Liver (tissue), 9 donors: ENCODE measurements around the gene CDH4. TPM values are rescaled to one million over a fixed set of nuclear protein-coding genes. Genes with fewer than 3 reads are reported as not detected.

Source experiments
- DNase-seq: peaks from one replicate; pipeline ENCODE4 v3.0.0-alpha.2; 2017; ENCODE audit warnings: low spot score
- H3K27ac ChIP-seq, 2 donors: one replicate each; pipeline ENCODE4 v1.7.0; 2013; ENCODE audit warnings: inconsistent platforms in 2 of 2, low read length in 2 of 2, control low read depth in 1 of 2, low read depth in 1 of 2, mild to moderate bottlenecking in 1 of 2
- H3K27me3 ChIP-seq, 4 donors: one replicate each; pipeline versions ENCODE4 v1.6.1 to v1.7.0; 2013; ENCODE audit warnings: low read length in 3 of 4, inconsistent platforms in 1 of 4, mild to moderate bottlenecking in 1 of 4, moderate library complexity in 1 of 4; ENCODE audit not compliant: control insufficient read depth in 4 of 4, insufficient read depth in 4 of 4
- H3K36me3 ChIP-seq, 4 donors: one replicate each; pipeline versions ENCODE4 v1.6.1 to v1.7.0; 2013; ENCODE audit warnings: low read length in 3 of 4, mild to moderate bottlenecking in 3 of 4, low read depth in 1 of 4, moderate library complexity in 1 of 4; ENCODE audit not compliant: control insufficient read depth in 4 of 4, insufficient read depth in 3 of 4
- H3K4me1 ChIP-seq, 4 donors: one replicate each; pipeline versions ENCODE4 v1.6.1 to v1.7.0; 2013; ENCODE audit warnings: low read length in 3 of 4, mild to moderate bottlenecking in 3 of 4, moderate library complexity in 1 of 4; ENCODE audit not compliant: control insufficient read depth in 4 of 4, insufficient read depth in 4 of 4
- H3K4me3 ChIP-seq, 3 donors: one replicate each; pipeline versions ENCODE4 v1.6.1 to v1.7.0; 2013; ENCODE audit warnings: low read length in 3 of 3, control low read depth in 1 of 3, low read depth in 1 of 3, mild to moderate bottlenecking in 1 of 3
- H3K9ac ChIP-seq, 2 donors: one replicate each; pipeline ENCODE4 v1.7.0; 2013; ENCODE audit warnings: low read length in 2 of 2, mild to moderate bottlenecking in 2 of 2, moderate library complexity in 2 of 2, control low read depth in 1 of 2, low read depth in 1 of 2
- H3K9me3 ChIP-seq, 4 donors: one replicate each; pipeline versions ENCODE4 v1.6.1 to v1.7.0; 2013; ENCODE audit warnings: low read length in 3 of 4; ENCODE audit not compliant: control insufficient read depth in 4 of 4
- FOXA2 ChIP-seq: IDR thresholded peaks from 2 replicates; pipeline ENCODE4 v1.6.1; 2016; ENCODE audit warnings: antibody characterized with exemption
- HNF4G ChIP-seq: IDR thresholded peaks from 2 replicates; pipeline ENCODE4 v1.6.1; 2016; ENCODE audit warnings: antibody characterized with exemption
- NR2F2 ChIP-seq: IDR thresholded peaks from 2 replicates; pipeline ENCODE4 v1.6.1; 2016; ENCODE audit warnings: antibody characterized with exemption
- REST ChIP-seq: IDR thresholded peaks from 2 replicates; pipeline ENCODE4 v1.6.1; 2016; ENCODE audit warnings: antibody characterized with exemption, mild to moderate bottlenecking
- RXRA ChIP-seq, 2 donors: IDR thresholded peaks; 2 replicates each; pipeline ENCODE4 v1.6.1; 2017 to 2018; ENCODE audit warnings: antibody characterized with exemption in 2 of 2, mild to moderate bottlenecking in 1 of 2
- TAF1 ChIP-seq: conservative IDR thresholded peaks from 2 replicates; pipeline ENCODE4 v1.6.1; 2016; ENCODE audit warnings: antibody characterized with exemption, mild to moderate bottlenecking
- YY1 ChIP-seq: IDR thresholded peaks from 2 replicates; pipeline ENCODE4 v1.6.1; 2016; ENCODE audit warnings: antibody characterized with exemption, mild to moderate bottlenecking
- ZBTB33 ChIP-seq: IDR thresholded peaks from 2 replicates; pipeline ENCODE4 v1.6.1; 2016; ENCODE audit warnings: antibody characterized with exemption
- WGBS: extraction: QIAGEN DNeasy Blood & Tissue Kit; methylation state at CpG from one replicate; pipeline ENCODE4 v1.1.7; 2013; 5-methylcytosine and 5-hydroxymethylcytosine counted together
- polyA plus RNA-seq, 2 donors: library from polyadenylated mRNA; stranded (reverse) in 1 of 2; unstranded in 1 of 2; fragments of 200-250 nt in 1 of 2; fragments of >200 nt in 1 of 2; fragmentation: Nextera tagmentation in 1 of 2; extraction: Ambion mirVana in 1 of 2; gene quantifications; one replicate each; pipeline versions ENCODE4 v1.2.1 to v1.2.3, GENCODE V29; 2013 to 2015
- total RNA-seq, 2 donors: library from RNA; depleted of rRNA; stranded (reverse); fragments of >200 nt; gene quantifications; one replicate each; pipeline ENCODE4 v1.2.3, GENCODE V29; 2014
- donor health status: healthy.
- donor health status: healthy.
- donor health status: healthy.
- donor health status: healthy.
- donor health status: healthy.

Gene CDH4
- total and polyA plus RNA-seq, 4 donors = 0.03 to 0.25 (median 0.19) TPM; not detected in 1

GRCh38 chr20:61949714-61950640 lies 697.9 kb downstream of the CDH4 start:
- Histone ChIP-seq H3K27ac (no peak overlapping the region), H3K36me3 (no peaks in the 10 kb centered on the region), H3K4me3 (no peak overlapping the region), H3K9ac (no peak overlapping the region), H3K4me1 (no peaks in the 10 kb centered on the region), H3K27me3 (no peaks in the 10 kb centered on the region), H3K9me3 (no peaks in the 10 kb centered on the region)
- 82% methylated on average over 21 of the region's 21 CpGs for WGBS
- DNase-seq = no peak
- TF ChIP-seq REST (no peak), YY1 (no peak)

GRCh38 chr20:61950641-61951071 lies 698.6 kb downstream of the CDH4 start:
- H3K27me3 ChIP-seq = no peaks in the 10 kb centered on the region
- no peak for DNase-seq
- H3K9ac ChIP-seq = no peak overlapping the region
- TF ChIP-seq FOXA2 (no peak), RXRA (IDR thresholded peaks at IDR 0.05) (no peak)
- no peak overlapping the region for H3K4me3 ChIP-seq
- no peaks in the 10 kb centered on the region for H3K9me3 ChIP-seq
- H3K27ac ChIP-seq = no peak overlapping the region
- H3K36me3 ChIP-seq = no peaks in the 10 kb centered on the region
- H3K4me1 ChIP-seq = no peaks in the 10 kb centered on the region
- WGBS = 77% methylated on average over 7 of the region's 7 CpGs

GRCh38 chr20:61951695-61952533 lies 699.9 kb downstream of the CDH4 start:
- H3K36me3 ChIP-seq = no peaks in the 10 kb centered on the region
- no peak for DNase-seq
- H3K9me3 ChIP-seq = no peaks in the 10 kb centered on the region
- no peak overlapping the region for H3K9ac ChIP-seq
- no peak overlapping the region for H3K27ac ChIP-seq
- H3K4me3 ChIP-seq = no peak overlapping the region
- WGBS = 51% methylated on average over 22 of the region's 22 CpGs
- no peaks in the 10 kb centered on the region for H3K27me3 ChIP-seq
- no peaks in the 10 kb centered on the region for H3K4me1 ChIP-seq
- TF ChIP-seq REST = peak; percentile 96
- no peak for TF ChIP-seq ZBTB33
- TF ChIP-seq NR2F2 = no peak
- no peak for TF ChIP-seq HNF4G
- TF ChIP-seq TAF1 = no peak
